SH-SY5Y (cell line): Measurements from ENCODE around the gene FALEC.

Experiments used
- GATA2 ChIP-seq: IDR thresholded peaks from 2 replicates; pipeline ENCODE4 v1.6.1; 2011; ENCODE audit warnings: mild to moderate bottlenecking, low read depth, low read length
- GATA3 ChIP-seq: IDR thresholded peaks from 2 replicates; pipeline ENCODE4 v1.6.1; 2011; ENCODE audit warnings: low read depth, mild to moderate bottlenecking, low read length, moderate library complexity

GRCh38 chr1:150558761-150559655 is 43.5 kb downstream of the FALEC start:
- TF ChIP-seq GATA3 (no peak), GATA2 (no peak)
